Activated T-helper 1 cell treated with anti-CD3 and anti-CD28 coated beads, Interleukin-2, amount 50 U/mL, for 16 hours (primary cell): Measurements from ENCODE around the gene NAALADL2.
"Not testable (repeated sequence)": the region's sequence is repeated elsewhere in the genome, so short reads cannot be mapped to it uniquely, and the experiment has no call there.

Experiments
- DNase-seq, 2 donors: peaks; one replicate each; pipeline ENCODE4 v3.0.0-alpha.2; 2020; ENCODE audit warnings: low read depth in 1 of 2, low spot score in 1 of 2

NAALADL2 gene

DNA sequence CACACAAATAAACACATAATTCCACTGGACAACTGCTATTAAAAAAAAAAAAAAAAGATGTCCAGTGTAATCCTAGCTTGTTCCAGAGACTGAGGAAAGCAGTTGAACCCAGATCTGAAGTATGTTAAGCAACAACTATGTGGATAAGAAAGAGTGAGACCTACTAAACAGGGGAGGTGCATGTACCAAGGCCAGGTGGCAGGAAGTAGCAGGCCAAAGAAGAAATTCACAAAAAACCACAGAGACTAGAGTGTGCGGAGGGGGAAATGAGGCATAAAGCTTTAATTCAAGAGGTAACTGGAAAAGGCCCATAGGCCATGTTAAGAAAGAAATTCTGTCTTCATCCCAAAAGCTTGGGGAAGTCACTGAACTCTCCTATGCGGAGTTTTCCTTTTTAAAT lies 490.0 kb downstream of the NAALADL2 start:
- no peak for DNase-seq

DNA sequence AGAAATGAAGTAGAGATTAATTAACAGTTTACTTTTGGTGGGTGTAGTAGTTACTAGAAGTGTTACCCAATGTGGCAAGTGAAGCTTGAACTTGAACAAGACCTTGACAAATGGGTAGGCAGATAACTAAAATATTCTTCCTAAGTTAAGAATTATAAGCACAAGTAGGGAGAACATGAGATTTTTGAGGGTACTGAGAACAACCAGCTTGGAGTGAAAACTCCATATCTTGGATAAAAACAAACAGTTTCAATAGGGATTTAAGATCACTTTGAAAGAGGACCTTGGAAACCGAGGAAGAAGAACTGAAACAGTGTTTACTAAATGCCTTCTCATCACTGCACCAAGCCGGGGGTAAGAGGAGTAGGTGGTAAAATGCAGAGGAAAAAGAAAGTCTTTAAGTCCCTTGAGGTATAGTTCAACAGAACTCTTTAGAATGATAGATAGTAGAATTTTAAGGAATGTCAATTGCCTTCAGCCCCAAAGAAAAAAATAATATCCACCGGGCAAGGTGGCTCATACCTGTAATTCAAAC lies 496.7 kb downstream of the NAALADL2 start:
- DNase-seq, result no peak

DNA sequence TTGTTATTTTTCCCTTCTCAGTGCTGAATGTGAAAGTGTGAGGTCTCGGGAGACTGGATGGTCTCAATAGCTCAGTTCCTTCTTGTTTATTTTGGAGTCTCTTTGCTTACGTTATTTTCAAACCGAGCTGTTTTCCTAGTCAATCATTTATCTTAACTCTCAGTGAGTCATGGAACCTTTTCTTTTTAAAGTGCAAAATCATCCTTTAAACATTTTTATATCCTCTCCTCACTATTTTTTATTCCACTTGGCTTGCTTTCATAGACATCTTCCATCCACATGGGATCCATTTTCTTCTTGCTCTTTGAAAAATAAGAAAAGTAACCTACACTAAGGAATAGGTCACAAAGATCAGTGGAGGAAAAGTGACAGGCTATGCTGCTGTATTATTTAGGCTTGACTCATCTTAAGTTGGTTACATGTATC lies 497.8 kb downstream of the NAALADL2 start:
- no peak for DNase-seq

DNA sequence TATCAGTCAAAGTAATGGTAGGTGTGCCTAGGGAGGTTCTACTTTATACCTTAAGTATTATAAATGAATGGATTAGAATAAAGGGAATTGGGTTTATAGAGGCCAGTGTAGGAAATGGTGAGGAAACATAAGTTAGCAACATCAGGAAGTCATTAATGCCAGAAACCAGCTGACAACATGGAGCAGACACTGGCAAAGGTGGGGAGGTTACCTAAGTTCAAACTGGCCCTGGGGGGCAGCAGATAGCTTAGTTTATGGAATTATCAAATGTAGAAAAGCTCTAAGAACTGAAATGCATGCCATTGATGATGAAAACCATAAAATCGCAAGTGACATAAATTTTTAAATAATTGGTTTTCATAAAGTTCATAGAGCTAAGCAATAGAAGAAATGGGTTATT lies 498.6 kb downstream of the NAALADL2 start:
- DNase-seq, result no peak

DNA sequence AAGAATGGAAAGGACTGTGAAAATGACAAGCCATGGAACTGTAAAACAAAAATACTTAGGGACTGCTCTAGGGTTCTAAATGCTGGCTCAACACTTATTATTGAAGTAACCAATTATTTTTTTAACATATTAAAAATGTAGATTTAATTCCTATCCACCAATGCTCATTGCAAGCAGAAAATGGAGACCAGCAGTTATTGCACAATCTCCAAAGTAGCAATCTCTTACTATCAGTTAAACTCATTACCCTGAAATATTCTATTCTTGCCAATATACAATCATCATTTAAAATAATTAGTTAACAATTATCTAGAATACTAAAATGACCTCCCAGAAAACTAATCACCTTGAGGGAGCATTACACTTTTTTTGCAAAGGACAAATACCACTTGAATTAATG lies 499.8 kb downstream of the NAALADL2 start:
- no peak for DNase-seq

DNA sequence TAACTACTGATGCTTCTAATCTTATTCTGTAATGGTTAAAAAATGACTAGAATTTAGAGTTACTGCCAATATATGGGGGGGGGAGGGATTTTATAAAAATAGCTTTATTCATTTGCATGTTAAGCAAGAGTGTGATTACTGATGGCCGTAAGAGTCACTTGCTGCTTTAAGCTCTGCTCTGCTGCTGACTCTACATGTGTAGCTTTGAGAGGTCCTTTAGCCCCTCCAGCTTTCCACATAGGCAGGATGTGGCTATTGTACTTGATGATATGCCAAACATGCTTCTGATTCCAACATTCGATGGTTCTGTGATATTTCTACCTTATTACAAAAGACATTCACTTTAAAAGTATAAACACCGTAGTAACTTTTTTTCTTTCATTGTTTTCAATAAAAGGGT lies 511.3 kb downstream of the NAALADL2 start:
- not testable (repeated sequence) for DNase-seq

DNA sequence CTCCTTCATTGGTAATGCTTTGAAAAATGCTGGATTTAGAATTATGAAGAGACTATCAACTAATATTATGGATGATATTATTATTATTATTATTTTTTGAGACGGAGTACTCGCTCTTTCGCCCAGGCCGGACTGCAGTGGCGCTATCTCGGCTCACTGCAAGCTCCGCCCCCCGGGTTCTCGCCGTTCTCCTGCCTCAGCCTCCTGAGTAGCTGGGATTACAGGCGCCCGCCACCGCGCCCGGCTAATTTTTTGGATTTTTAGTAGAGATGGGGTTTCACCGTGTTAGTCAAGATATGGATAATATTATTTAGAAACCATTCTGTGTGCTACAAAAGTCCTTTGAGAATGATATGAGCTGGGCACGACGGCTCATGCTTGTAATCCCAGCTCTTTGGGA lies 512.1 kb downstream of the NAALADL2 start:
- DNase-seq, result not testable (repeated sequence)

DNA sequence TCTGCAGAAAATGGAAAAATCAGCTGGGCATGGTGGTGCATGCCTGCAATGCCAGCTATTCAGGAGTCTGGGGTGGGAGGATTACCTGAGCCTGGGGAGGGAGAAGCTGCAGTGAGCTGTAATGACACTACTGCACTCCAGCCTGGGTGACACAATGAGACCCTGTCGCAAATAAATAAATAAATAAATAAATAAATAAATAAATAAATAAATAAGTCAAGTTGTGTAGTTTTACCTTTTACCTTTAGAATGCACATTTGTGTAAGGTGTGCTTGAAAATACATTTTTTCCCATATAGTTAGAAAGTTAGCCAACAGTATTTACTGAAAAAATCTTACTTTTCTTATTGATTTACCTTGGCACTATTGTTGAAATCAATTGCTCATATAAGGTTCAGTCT lies 515.6 kb downstream of the NAALADL2 start:
- no peak for DNase-seq

DNA sequence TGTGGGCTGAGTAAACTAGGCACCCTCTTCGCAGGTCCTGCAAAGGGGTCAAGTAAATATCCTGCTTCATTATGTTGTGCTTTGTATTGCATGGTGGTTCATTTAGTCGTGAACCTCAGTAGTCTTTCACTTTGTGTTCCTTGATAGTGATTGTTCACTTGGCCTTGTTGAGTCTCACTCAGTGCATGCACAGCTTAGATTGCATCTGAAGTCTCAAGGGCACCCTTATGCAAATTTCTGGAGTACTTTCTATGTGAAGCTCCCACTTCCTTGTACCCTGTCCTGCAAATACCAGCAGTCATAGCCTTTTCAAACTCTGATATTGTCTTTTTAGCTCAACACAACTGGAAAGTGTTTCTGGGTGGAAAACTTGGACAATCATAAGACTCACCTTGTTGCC lies 519.2 kb downstream of the NAALADL2 start:
- no peak for DNase-seq

DNA sequence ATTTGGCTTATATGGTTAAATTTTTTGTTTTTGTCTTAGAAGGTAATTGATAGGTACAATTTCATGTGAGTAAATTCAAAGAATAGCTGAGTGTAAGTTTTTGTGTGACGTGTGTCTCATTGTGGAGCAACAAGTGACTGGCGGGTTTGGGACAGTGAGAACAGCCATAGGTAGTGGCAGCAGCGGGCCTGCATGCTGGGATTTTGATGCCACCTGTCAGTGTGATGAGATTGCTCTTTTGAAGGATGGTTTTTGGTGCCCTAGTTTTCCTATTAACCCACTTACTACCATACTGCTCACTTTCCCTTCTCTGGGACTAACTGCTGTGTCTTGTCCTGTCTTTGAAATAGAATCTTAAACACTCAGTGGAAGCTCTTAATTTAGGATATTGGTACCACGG lies 522.6 kb downstream of the NAALADL2 start:
- DNase-seq, result no peak

DNA sequence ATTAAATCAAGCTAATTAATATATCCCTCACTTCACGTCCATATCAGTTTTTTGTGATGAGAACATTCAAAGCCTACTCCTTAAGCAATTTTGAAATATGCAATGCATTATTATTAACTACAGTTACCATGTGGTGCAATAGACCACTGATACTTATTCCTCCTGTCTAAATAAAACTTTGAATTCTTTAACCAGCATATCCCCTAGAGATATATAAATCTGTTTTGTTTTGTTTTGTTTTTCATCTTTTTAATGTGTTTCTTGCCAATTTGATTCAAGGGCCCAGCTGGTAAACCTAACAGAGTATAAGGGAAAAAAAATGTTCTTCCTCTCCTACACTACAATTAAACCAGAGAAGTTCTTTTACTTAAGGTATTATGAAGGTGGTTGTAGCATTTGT lies 524.2 kb downstream of the NAALADL2 start:
- no peak for DNase-seq

DNA sequence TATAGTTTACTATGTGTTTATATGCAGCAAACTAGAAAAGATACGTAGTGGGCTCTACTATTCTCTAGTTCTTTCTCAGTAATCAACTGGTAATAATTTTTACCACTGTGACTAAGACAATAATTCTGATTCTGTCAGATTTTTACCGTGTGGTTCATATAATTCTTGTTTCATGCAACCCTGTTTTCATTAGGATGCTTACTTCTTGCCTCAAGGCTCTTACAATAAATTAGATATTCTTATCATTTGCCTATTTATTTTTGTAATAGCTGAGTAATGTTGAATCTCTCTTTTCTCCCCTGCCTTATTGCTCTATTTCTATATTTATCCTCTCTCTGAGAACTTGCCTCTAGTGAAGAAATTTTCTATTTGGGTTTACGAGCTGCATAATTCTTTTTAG lies 524.7 kb downstream of the NAALADL2 start:
- no peak for DNase-seq

DNA sequence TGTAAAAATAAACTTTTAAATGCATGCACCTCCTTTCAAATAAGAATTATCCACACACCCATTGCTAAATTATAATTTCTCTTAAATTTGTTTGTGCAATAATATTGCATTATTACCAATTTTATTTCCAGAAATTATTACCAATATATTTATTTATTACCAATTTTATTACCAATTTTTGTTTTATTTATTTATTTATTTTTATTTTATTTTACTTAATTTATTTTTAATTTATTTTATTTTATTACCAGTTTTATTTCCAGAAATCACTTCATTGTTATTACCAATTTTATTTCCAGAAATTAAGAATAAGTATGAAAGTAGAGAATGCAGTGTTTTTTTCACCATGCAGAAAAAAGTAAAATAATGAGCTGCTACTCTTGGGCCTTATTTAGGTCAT lies 525.4 kb downstream of the NAALADL2 start:
- no peak for DNase-seq

DNA sequence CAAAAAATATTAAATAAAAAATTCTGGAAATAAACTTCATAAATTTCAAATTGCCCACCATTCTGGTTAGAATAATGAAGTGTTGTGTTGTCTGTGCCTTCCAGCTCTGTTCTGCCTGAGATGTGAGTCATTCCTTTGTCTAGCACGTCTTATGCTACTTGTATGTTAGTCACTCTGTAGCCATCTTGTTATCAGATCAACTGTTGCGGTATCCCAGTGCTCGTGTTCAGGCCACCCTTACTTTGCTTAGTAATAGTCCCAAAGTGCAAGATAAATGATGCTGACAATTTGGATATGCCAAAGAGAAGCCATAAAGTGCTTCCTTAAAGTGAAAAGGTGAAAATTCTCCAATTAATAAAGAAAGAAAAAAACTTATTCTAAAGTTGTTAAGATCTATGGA lies 527.5 kb downstream of the NAALADL2 start:
- no peak for DNase-seq

DNA sequence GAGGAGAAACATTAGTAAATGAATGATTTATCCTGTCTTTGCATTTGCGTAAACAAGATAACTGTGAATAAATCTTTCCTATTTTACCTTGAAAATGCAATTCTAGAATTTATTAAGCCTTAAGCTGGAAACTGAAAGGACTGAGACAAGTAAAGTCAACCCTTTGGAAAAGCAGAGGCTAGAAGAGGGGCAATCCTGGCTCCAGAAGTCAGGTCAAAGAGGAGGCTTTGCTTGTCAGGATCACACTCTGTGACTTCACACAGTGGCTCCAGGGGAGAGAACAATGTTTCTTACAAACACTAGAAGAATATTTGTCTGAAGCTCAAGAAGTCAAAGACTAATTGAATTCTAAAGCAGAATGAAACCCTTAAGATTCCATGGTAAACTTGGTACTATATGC lies 530.4 kb downstream of the NAALADL2 start:
- no peak for DNase-seq

DNA sequence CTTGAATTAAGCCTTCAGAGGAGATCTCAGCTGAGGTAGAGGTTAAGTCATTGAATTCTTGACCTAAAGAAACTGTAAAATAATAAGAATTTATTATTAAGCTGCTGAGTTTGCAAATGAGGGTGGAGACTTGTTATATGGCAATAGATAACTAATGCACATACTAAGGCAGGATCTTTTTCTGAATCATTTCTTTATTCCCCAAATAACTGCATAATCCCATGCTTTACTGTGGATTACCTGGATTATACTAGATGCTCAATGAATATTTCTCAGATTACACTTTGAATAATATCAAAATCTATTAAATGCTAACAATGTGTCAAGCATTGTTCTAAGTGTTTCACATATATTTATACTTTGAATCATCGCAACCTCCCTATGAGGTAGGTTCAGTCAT lies 532.5 kb downstream of the NAALADL2 start:
- DNase-seq, result no peak

DNA sequence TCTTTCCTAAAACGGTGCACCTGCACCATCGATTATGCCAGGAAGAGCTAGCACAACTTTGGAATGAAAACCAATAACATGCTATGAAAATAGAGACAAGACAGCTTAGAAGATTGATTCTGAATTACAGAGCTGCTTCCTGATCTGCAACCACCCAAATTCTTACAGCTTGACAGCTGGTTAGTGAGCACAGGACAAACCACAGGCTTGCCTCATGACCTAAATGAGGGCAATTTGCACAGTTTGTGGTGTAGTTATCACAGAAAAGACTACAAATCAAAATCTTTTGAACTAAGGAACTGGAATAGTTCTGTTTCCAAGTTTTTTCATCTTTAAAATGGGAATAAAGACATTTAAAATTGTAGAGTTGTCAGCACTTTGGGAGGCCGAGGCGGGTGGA lies 533.5 kb downstream of the NAALADL2 start:
- no peak for DNase-seq

DNA sequence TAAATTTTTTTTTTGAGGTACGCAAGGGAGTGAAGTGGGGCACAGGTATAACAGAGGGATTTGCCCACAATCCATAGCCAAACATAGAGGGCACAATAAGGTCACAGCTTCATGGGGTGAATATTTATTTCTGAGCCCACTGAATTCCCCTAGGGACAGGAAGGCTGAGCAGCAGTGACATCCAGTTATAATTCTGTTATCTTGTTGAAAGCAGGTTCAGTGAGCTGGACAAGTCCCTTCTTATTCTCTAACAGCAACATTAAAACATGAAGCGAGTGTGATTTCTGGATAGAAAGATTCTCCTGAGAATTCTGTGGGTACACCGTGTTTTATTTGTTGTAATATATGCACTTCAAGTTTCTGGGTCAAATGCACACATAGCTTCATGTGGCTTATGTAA lies 538.2 kb downstream of the NAALADL2 start:
- no peak for DNase-seq

DNA sequence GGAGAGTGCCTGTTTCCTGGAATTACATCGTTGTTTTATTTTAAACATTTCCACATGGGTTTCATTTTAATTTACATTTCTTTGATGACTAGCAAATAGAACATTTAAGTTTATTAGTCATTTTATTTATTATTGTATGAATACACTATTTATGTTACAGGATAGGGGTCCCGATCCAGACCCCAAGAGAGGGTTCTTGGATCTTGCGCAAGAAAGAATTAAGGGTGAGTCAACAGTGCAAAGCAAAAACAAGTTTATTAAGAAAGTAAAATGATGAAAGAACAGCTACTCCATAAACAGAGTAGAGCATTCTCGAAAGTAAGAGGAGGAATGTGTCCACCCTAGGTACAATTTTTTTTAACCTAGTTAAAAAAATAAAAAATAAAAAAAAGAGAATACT lies 539.5 kb downstream of the NAALADL2 start:
- DNase-seq, result no peak

DNA sequence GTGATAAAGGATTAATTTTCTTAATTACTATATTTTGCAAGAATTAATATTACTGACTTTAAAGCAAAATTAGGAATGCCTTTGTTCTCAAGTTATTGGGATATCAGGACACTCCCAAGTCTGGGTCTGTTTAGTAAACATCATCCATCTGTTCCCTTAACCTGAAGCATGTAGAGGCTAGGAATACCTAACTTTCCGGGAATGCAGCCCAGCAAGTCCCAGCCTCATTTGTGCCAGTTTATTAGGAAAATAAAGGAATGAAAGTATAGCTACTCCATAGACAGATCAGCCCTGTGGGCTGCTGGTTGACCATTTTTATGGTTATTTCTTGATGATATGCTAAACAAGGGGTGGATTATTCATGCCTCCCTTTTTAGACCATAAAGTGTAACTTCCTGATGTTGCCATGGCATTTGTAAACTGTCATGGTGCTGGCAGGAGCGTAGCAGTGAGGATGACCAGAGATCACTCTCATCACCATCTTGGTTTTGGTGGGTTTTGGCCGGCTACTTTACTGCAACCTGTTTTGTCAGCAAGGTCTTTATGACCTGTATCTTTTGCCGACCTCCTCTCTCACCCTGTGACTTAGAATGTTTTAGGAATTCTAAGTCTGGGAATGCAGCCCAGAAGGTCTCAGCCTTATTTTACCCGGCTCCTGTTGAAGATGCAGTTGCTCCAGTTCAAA lies 540.2 kb downstream of the NAALADL2 start:
- no peak for DNase-seq

DNA sequence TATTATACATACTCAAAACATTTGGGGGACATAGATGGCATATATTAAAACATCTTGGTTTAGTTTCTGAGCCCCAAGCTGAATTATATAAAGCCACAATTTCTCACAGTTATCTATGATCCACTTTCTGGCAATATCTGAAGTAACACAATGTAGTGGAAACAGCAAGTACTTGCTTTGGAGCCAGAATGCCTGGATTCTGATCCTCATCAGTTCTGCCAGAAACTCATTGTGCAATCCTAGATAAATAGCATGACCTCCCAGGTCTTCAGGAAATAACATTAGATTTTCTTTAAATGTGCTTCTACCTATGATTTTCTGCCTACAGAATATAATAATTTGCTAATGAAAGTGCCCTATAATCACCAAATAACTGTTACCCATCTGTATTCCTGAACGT lies 544.9 kb downstream of the NAALADL2 start:
- no peak for DNase-seq

DNA sequence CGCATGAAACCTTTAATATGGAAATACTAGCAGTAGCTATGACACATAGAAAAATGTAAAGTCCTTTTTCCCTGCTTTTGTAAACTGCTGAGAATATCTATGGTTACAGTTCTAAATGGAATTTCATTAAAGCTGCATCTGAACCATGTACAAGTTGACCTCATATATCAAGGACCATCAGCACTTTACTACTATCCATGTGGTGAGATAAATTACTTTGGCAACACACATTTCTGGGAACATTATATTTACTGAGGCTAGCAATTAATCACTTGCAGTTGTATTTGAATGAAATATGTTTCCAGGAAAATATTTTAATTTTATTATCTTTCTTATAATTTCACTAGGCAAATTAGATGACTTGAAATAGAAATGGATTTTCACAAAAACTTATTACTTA lies 545.5 kb downstream of the NAALADL2 start:
- DNase-seq, result no peak

DNA sequence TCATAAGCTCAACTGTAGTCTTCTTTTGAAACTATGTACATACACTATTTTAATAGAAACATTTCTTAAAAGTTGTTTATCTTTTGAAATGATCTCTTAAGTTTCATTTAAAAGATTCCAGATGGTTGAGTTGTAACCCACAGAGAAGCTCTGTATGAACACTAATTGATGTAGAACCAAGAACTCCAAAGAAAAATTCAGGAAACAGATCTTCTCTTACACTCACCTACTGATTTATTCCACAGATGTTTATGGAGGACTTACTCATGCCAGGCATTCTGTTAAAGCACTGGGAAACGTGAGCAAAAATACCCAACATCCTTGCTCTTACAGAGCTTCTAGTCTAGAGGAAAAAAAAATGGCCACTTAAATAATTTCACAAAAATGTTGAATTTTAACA lies 551.1 kb downstream of the NAALADL2 start:
- no peak for DNase-seq
